Measurements from ENCODE around the gene TIMD4.
"Not testable (repeated sequence)": the region's sequence is repeated elsewhere in the genome, so short reads cannot be mapped to it uniquely, and the experiment has no call there.

DNA sequence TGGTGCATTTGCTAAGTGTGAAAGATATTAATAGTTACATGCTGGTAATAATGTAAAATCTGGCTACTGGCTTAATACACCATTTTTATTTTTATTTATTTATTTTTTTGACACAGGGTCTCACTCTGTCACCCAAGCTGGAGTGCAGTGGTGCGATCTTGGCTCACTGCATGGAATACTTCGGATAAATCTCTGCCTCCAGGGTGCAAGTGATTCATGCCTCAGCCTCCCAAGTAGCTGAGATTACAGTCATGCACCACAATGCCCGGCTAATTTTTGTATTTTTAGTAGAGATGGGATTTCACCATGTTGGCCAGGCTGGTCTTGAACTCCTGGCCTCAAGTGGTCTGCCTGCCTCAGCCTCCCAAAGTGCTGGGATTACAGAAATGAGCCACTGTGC is 4.4 kb upstream of the TIMD4 start:
- TF ChIP-seq, protein P1, sequence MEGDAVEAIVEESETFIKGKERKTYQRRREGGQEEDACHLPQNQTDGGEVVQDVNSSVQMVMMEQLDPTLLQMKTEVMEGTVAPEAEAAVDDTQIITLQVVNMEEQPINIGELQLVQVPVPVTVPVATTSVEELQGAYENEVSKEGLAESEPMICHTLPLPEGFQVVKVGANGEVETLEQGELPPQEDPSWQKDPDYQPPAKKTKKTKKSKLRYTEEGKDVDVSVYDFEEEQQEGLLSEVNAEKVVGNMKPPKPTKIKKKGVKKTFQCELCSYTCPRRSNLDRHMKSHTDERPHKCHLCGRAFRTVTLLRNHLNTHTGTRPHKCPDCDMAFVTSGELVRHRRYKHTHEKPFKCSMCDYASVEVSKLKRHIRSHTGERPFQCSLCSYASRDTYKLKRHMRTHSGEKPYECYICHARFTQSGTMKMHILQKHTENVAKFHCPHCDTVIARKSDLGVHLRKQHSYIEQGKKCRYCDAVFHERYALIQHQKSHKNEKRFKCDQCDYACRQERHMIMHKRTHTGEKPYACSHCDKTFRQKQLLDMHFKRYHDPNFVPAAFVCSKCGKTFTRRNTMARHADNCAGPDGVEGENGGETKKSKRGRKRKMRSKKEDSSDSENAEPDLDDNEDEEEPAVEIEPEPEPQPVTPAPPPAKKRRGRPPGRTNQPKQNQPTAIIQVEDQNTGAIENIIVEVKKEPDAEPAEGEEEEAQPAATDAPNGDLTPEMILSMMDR (conservative IDR thresholded peaks at IDR 0.05 in 1 of 2, IDR thresholded peaks at IDR 0.05 in 1 of 2; ENCODE audit: low read depth in 1 of 2, low read length in 2 of 2) = not testable (repeated sequence)
- TF ChIP-seq EZH2 (IDR thresholded peaks at IDR 0.05; ENCODE audit: low read length, missing control alignments) = not testable (repeated sequence)

All from fibroblast of lung (primary cell).